Right lobe of liver (tissue), 4 donors: ENCODE results near the gene MAPT.

Experiments used
- CTCF ChIP-seq, 4 donors: fragments of 200-600 bp in 3 of 4; fragments of 450-650 bp in 1 of 4; IDR thresholded peaks; one replicate each; pipeline versions ENCODE4 v1.5.1 to v1.8.0; 2016 to 2022; ENCODE audit warnings: antibody characterized with exemption in 4 of 4, mild to moderate bottlenecking in 2 of 4
- POLR2A ChIP-seq: fragments of 450-650 bp; IDR thresholded peaks from one replicate; pipeline ENCODE4 v1.6.1; 2017; ENCODE audit warnings: antibody characterized with exemption, mild to moderate bottlenecking
- donor health status: DM: no; HTN: no; CAD: no.
- donor health status: DM: no; HTN: no; CAD: no.
- donor health status: DM: no; HTN: yes; CAD: no.

DNA sequence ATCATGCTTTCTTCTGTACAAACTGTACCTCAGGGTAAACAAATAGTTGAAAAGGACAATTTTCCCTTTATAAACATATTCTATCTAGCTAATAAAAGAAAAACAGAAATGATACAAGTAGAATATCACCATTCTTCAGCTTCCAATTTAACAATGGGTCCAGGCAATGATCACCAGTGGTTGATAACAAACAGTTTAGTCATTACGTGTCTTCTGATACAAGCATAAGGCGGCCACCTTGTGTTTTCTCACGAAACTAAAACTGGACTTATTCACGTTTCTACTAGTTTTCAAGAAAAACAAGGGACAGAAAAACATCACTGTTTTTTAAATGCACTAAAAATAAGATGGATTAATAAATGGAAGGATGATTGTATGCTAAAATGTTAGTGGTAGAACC is 163.0 kb downstream of the MAPT start:
- TF ChIP-seq CTCF (IDR thresholded peaks at IDR 0.05): no peak
- no peak for TF ChIP-seq POLR2A
